ENCODE results near the gene PCSK7. TPM values are rescaled to one million over a fixed set of nuclear protein-coding genes. Genes with fewer than 3 reads are reported as not detected.

Gene PCSK7
- total RNA-seq, 1 experiment from 2014 or later = 30.0 TPM

GRCh38 chr11:117232911-117233409, 1.1 kb upstream of the PCSK7 start:
- Histone ChIP-seq H3K27me3 (ENCODE audit: insufficient read depth, low read length) (no peaks in the 10 kb centered on the region), H3K9ac (ENCODE audit: low read length) (peak overlapping the region; percentile 82), H3K9me2 (ENCODE audit: insufficient read depth) (no peaks in the 10 kb centered on the region), H3K27ac (ENCODE audit: low read depth, low read length) (peak overlapping the region; percentile 52; the same call in 1 of the 2 replicates), H4K20me1 (ENCODE audit: insufficient read depth) (no peaks in the 10 kb centered on the region), H3K9me3 (ENCODE audit: control insufficient read depth in 1 of 2, insufficient read depth in 1 of 2, low read depth in 1 of 2, low read length in 2 of 2) (no peaks in the 10 kb centered on the region), H3K79me2 (ENCODE audit: insufficient read depth, low read length) (peaks cover 34% of the 10 kb centered on the region), H3K4me3 (replicated peaks in 1 of 2; ENCODE audit: low read depth in 1 of 2, low read length in 2 of 2) (peak overlapping the region; percentile 69 to 80), H3K4me1 (ENCODE audit: control insufficient read depth in 1 of 2, insufficient read depth in 2 of 2, low read length in 2 of 2) (peaks cover 14 to 20% of the 10 kb centered on the region in 2 experiments; a peak in 3 of 4 replicates), H3K36me3 (ENCODE audit: control insufficient read depth in 1 of 2, insufficient read depth in 2 of 2, low read length in 2 of 2) (peaks cover 0 to 5% of the 10 kb centered on the region in 2 experiments; a peak in 3 of 4 replicates), H3K4me2 (ENCODE audit: low read length) (peak overlapping the region; percentile 84), H2AFZ (ENCODE audit: low read depth, low read length, poor library complexity, severe bottlenecking) (no peak overlapping the region)
- intact Hi-C loops (cut with micrococcal nuclease) = loop anchor here (1.0 to 2.0 kb wide), 2 partner anchors 83 to 584 kb away; partner anchors contain the start of gene BACE1
- ATAC-seq (peak; percentile 20), DNase-seq (ENCODE audit: low read depth, low spot score) (no peak)
- CTCF ChIA-PET = interaction anchor here (0.7 to 2.2 kb wide), 3 partner anchors 11 to 94 kb away, joined by 3 to 10 read pairs (median 4); partner anchors contain the start of gene CEP164
- BruUV-seq (replicated peaks) = no TSS peak
- RAD21 ChIA-PET (ENCODE audit: low non-redundant PET in 1 of 2, low total read pairs in 2 of 2, uncharacterized antibody in 2 of 2, unreplicated experiment in 2 of 2) = no interaction called here
- TF ChIP-seq ZNF274 (IDR thresholded peaks at IDR 0.05; ENCODE audit: low read depth, low read length) (no peak), POLR2AphosphoS5 (IDR thresholded peaks at IDR 0.05; ENCODE audit: low read depth, low read length) (no peak), SIN3A (IDR thresholded peaks at IDR 0.05; ENCODE audit: low read depth) (no peak), POLR2A (IDR thresholded peaks at IDR 0.05; ENCODE audit: borderline replicate concordance, extremely low read depth, insufficient read depth, insufficient read length) (no peak), YY1 (IDR thresholded peaks at IDR 0.05; ENCODE audit: extremely low read depth, insufficient replicate concordance, low read depth, low read length) (no peak), SP1 (IDR thresholded peaks at IDR 0.05; ENCODE audit: low read depth) (no peak)
- POLR2A ChIA-PET = no interaction called here

DNA sequence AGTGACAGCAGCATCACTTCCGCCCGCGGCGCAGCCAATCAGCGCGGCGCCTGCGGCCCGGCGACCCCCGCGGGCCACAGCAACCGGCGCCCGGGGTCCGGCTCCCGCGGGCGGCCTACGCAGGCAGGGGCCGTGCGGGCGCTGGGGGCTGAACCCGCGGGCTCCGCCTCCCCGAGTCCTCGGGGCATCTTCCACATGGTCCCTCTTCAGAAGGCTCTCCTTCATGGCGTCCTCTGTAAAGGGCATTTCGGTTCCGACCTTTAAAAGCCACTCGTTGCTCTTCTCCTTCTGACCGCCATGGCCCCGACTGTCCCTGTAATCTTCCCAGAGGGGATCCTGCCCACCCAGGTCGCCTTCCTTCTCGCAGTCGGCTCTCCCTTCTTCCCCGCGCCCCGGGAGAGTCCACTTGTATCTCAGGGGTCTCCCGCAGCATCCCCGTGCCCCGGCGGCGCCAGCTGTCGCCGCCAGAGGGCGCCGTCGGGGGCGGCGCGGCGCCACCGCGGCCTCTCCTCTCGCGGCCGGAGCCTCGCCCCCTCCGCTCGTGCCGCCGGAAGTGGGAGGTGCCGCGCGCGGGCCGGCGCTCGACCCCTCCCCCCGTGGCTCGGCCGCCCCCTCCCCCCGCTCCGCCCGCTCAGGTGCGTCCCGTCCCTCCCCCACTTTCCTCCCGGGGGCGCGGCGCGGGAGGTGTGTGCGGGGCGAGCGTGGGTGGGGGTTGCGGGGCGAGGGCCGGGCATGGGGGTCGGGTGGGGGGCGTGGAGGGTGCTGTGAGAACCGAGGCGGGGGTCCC, 412 bp upstream of the PCSK7 start, which contains the start of gene RNF214:
Gene RNF214, plus strand, starts transcription at position 580 of the 787 bp plus-strand sequence. CDS start 1,602 bp downstream, outside the sequence.
- no peak for DNase-seq (ENCODE audit: low read depth, low spot score)
- intact Hi-C loops (cut with micrococcal nuclease) = loop anchor here (1.0 to 2.0 kb wide), 2 partner anchors 84 to 585 kb away; partner anchors contain the start of gene BACE1
- H3K4me1 ChIP-seq (ENCODE audit: control insufficient read depth in 1 of 2, insufficient read depth in 2 of 2, low read length in 2 of 2) = peaks cover 14 to 20% of the 10 kb centered on the region in 2 experiments; a peak in 3 of 4 replicates
- H4K20me1 ChIP-seq (ENCODE audit: insufficient read depth) = no peaks in the 10 kb centered on the region
- peak within 1 kb of the TSS; percentile 69 to 80 for H3K4me3 ChIP-seq (replicated peaks in 1 of 2; ENCODE audit: low read depth in 1 of 2, low read length in 2 of 2)
- no TSS peak for BruUV-seq (replicated peaks)
- H3K9me3 ChIP-seq (ENCODE audit: control insufficient read depth in 1 of 2, insufficient read depth in 1 of 2, low read depth in 1 of 2, low read length in 2 of 2) = no peaks in the 10 kb centered on the region
- ATAC-seq = peak; percentile 89
- H3K79me2 ChIP-seq (ENCODE audit: insufficient read depth, low read length) = peaks cover 34% of the 10 kb centered on the region
- no peaks in the 10 kb centered on the region for H3K9me2 ChIP-seq (ENCODE audit: insufficient read depth)
- H3K4me2 ChIP-seq (ENCODE audit: low read length) = peak within 1 kb of the TSS; percentile 92
- peaks cover 0 to 6% of the 10 kb centered on the region in 2 experiments; a peak in 3 of 4 replicates for H3K36me3 ChIP-seq (ENCODE audit: control insufficient read depth in 1 of 2, insufficient read depth in 2 of 2, low read length in 2 of 2)
- POLR2A ChIA-PET = interaction anchor here (0.8 to 1.7 kb wide), 2 partner anchors 10 to 54 kb away, joined by 3 to 5 read pairs; partner anchors contain the start of gene SIDT2
- H3K9ac ChIP-seq (ENCODE audit: low read length) = peak within 1 kb of the TSS; percentile 82
- H3K27me3 ChIP-seq (ENCODE audit: insufficient read depth, low read length) = no peaks in the 10 kb centered on the region
- peak within 1 kb of the TSS; percentile 71 for H3K27ac ChIP-seq (ENCODE audit: low read depth, low read length)
- CTCF ChIA-PET = interaction anchor here (0.7 to 2.2 kb wide), 3 partner anchors 11 to 95 kb away, joined by 3 to 10 read pairs (median 4); partner anchors contain the start of gene CEP164
- RAD21 ChIA-PET (ENCODE audit: low non-redundant PET in 1 of 2, low total read pairs in 2 of 2, uncharacterized antibody in 2 of 2, unreplicated experiment in 2 of 2) = no interaction called here
- H2AFZ ChIP-seq (ENCODE audit: low read depth, low read length, poor library complexity, severe bottlenecking) = peak within 1 kb of the TSS; percentile 95
- TF ChIP-seq YY1 (IDR thresholded peaks at IDR 0.05; ENCODE audit: extremely low read depth, insufficient replicate concordance, low read depth, low read length) (no peak), EZH2phosphoT487 (IDR thresholded peaks at IDR 0.05; ENCODE audit: borderline replicate concordance) (no peak), SP1 (IDR thresholded peaks at IDR 0.05; ENCODE audit: low read depth) (no peak), RAD21 (IDR thresholded peaks at IDR 0.05; ENCODE audit: low read depth) (no peak), EGR1 (IDR thresholded peaks at IDR 0.05; ENCODE audit: low read depth) (0 out of 2 replicates have a peak, but pooled peaks have one; percentile 26), CTCF (IDR thresholded peaks at IDR 0.05 in 2 of 3, conservative IDR thresholded peaks at IDR 0.05 in 1 of 3; ENCODE audit: borderline replicate concordance in 1 of 3, insufficient read depth in 1 of 3, low read depth in 2 of 3, low read length in 2 of 3) (peak; percentile 37 to 83 (median 72); a peak in 4 of 6 replicates), ELF1 (IDR thresholded peaks at IDR 0.05; ENCODE audit: borderline replicate concordance, low read depth) (no peak), ZBTB33 (IDR thresholded peaks at IDR 0.05; ENCODE audit: extremely low read depth, insufficient replicate concordance, low read length) (no peak), JUND (IDR thresholded peaks at IDR 0.05) (no peak)
